Measurements from ENCODE around the gene CBX4. TPM values are rescaled to one million over a fixed set of nuclear protein-coding genes. Genes with fewer than 3 reads are reported as not detected.

Gene CBX4
- total and polyA plus RNA-seq, 10 of the 15 experiments (the other 5 are each of a cell fraction or from before 2014, with no cell fraction given) = 0.69 to 24.6 (median 4.2) TPM

DNA sequence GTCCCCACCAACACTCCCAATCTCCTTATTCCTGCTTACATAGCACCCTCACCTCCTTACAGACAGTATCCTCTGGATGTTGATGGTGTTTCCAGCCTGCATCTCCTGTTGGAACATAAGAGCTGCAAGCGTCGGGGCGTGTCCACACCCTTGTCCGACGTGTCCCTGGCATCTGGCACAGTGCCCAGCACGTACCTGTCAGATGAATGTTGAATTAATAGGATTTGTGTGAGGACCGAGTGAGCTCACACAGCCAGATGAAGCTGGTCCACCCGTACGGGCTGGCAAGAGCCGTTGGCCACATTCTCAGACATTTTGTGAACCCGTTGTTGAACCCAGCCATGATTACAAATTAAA lies 12.2 kb upstream of the CBX4 start:
- RAD21 ChIA-PET (ENCODE audit: unreplicated experiment) = no interaction called here
- CTCF ChIA-PET = interaction anchor here (0.9 to 1.6 kb wide), 2 partner anchors 44 to 120 kb away, joined by 3 to 6 read pairs; no protein-coding TSS in a partner anchor
- Histone ChIP-seq H3K4me1 (ENCODE audit: control insufficient read depth, insufficient read depth, low read length) (no peaks in the 10 kb centered on the region), H3K79me2 (ENCODE audit: control insufficient read depth, insufficient read depth, low read length) (no peaks in the 10 kb centered on the region), H4K20me1 (ENCODE audit: control insufficient read depth, insufficient read depth) (no peaks in the 10 kb centered on the region), H3K4me3 (no peak overlapping the region), H3K36me3 (ENCODE audit: control insufficient read depth in 2 of 2, insufficient read depth in 2 of 2, low read length in 1 of 2) (no peaks in the 10 kb centered on the region), H3K4me2 (ENCODE audit: control insufficient read depth, insufficient read depth) (no peak overlapping the region), H3K9me3 (replicated peaks; ENCODE audit: control insufficient read depth, insufficient read depth, low read length) (no peaks in the 10 kb centered on the region), H3K9ac (ENCODE audit: control insufficient read depth, insufficient read depth, low read length) (no peak overlapping the region), H3K27me3 (replicated peaks in 1 of 2; ENCODE audit: control insufficient read depth in 2 of 2, insufficient read depth in 2 of 2, low read length in 1 of 2) (peaks cover 0 to 6% of the 10 kb centered on the region in 2 experiments; a peak in 1 of 4 replicates), H3K27ac (ENCODE audit: control insufficient read depth, insufficient read depth) (no peak overlapping the region), H2AFZ (ENCODE audit: control insufficient read depth, low read depth, low read length) (no peak overlapping the region)
- no TSS peak for BruUV-seq (replicated peaks)
- SMC1A ChIA-PET (ENCODE audit: uncharacterized antibody, unreplicated experiment) = no interaction called here
- WGBS (ENCODE audit: insufficient coverage, insufficient replicate concordance, low lambda C conversion rate, missing lambda C conversion rate) = 75% methylated on average over 11 of the region's 11 CpGs
- POLR2A ChIA-PET = no interaction called here
- intact Hi-C loops (cut with micrococcal nuclease; ENCODE audit: unreplicated experiment) (no loop called here), in situ Hi-C loops (cut with MboI) (no loop called here)
- FAIRE-seq = no peak
- TF ChIP-seq, protein P1, sequence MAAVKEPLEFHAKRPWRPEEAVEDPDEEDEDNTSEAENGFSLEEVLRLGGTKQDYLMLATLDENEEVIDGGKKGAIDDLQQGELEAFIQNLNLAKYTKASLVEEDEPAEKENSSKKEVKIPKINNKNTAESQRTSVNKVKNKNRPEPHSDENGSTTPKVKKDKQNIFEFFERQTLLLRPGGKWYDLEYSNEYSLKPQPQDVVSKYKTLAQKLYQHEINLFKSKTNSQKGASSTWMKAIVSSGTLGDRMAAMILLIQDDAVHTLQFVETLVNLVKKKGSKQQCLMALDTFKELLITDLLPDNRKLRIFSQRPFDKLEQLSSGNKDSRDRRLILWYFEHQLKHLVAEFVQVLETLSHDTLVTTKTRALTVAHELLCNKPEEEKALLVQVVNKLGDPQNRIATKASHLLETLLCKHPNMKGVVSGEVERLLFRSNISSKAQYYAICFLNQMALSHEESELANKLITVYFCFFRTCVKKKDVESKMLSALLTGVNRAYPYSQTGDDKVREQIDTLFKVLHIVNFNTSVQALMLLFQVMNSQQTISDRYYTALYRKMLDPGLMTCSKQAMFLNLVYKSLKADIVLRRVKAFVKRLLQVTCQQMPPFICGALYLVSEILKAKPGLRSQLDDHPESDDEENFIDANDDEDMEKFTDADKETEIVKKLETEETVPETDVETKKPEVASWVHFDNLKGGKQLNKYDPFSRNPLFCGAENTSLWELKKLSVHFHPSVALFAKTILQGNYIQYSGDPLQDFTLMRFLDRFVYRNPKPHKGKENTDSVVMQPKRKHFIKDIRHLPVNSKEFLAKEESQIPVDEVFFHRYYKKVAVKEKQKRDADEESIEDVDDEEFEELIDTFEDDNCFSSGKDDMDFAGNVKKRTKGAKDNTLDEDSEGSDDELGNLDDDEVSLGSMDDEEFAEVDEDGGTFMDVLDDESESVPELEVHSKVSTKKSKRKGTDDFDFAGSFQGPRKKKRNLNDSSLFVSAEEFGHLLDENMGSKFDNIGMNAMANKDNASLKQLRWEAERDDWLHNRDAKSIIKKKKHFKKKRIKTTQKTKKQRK (IDR thresholded peaks at IDR 0.05; ENCODE audit: low read depth, low read length) = no peak
- TF ChIP-seq FOXM1 (IDR thresholded peaks at IDR 0.05; ENCODE audit: low read depth, low read length) = no peak
- TF ChIP-seq, protein P2, sequence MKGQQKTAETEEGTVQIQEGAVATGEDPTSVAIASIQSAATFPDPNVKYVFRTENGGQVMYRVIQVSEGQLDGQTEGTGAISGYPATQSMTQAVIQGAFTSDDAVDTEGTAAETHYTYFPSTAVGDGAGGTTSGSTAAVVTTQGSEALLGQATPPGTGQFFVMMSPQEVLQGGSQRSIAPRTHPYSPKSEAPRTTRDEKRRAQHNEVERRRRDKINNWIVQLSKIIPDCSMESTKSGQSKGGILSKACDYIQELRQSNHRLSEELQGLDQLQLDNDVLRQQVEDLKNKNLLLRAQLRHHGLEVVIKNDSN (IDR thresholded peaks at IDR 0.05; ENCODE audit: borderline replicate concordance, extremely low read length, insufficient read depth, low read depth, low read length) = no peak
- no peak for TF ChIP-seq TCF3 (IDR thresholded peaks at IDR 0.05; ENCODE audit: borderline replicate concordance, insufficient read depth, low read depth, low read length)
- no peak for TF ChIP-seq WRNIP1 (IDR thresholded peaks at IDR 0.05; ENCODE audit: borderline replicate concordance, low read depth, low read length)
- no peak for TF ChIP-seq POLR2AphosphoS5 (IDR thresholded peaks at IDR 0.05; ENCODE audit: low read length)
- TF ChIP-seq, protein P3, sequence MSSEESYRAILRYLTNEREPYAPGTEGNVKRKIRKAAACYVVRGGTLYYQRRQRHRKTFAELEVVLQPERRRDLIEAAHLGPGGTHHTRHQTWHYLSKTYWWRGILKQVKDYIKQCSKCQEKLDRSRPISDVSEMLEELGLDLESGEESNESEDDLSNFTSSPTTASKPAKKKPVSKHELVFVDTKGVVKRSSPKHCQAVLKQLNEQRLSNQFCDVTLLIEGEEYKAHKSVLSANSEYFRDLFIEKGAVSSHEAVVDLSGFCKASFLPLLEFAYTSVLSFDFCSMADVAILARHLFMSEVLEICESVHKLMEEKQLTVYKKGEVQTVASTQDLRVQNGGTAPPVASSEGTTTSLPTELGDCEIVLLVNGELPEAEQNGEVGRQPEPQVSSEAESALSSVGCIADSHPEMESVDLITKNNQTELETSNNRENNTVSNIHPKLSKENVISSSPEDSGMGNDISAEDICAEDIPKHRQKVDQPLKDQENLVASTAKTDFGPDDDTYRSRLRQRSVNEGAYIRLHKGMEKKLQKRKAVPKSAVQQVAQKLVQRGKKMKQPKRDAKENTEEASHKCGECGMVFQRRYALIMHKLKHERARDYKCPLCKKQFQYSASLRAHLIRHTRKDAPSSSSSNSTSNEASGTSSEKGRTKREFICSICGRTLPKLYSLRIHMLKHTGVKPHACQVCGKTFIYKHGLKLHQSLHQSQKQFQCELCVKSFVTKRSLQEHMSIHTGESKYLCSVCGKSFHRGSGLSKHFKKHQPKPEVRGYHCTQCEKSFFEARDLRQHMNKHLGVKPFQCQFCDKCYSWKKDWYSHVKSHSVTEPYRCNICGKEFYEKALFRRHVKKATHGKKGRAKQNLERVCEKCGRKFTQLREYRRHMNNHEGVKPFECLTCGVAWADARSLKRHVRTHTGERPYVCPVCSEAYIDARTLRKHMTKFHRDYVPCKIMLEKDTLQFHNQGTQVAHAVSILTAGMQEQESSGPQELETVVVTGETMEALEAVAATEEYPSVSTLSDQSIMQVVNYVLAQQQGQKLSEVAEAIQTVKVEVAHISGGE (CRISPR knock-in tag; IDR thresholded peaks at IDR 0.05) = no peak
- no peak for ATAC-seq
- no peak for DNase-seq (ENCODE audit: low read depth, low spot score)
